ENCODE data around the gene LRP5. TPM values are rescaled to one million over a fixed set of nuclear protein-coding genes. Genes with fewer than 3 reads are reported as not detected.

The LRP5 gene
- total and polyA plus RNA-seq, 10 donors: 3.9 to 21.8 (median 14.1) TPM

DNA sequence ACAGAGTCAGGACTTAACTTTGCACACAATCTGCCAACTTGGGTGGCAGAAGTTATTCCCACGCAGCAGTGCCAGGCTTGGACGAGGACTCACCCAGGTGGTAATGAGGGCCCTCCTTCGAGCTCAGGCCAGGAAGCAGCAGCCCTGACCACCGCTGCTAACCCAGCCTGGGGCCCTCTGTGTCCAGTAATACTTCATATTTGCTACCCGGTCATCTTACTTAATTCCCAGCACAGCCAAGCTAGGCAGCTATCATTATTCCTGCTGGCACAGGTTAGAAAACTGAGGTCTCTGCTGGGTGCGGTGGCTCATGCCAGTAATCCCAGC, 15.4 kb upstream of the LRP5 start:
- Histone ChIP-seq H3K4me1 (peaks cover 10 to 49% (median 28%) of the 10 kb centered on the region in 6 donors), H3K36me3 (no peaks in the 10 kb centered on the region), H3K9me3 (no peaks in the 10 kb centered on the region), H3K4me3 (no peak overlapping the region), H3K27me3 (replicated peaks in 1 of 7) (peaks cover 0 to 6% (median 0%) of the 10 kb centered on the region in 7 donors), H3K27ac (no peak overlapping the region)
- 83 to 95% (median 90%) methylated on average over 4 to 6 of the region's 6 CpGs for WGBS, 5 donors
- intact Hi-C loops (cut with DNase I; ENCODE audit: low total_unique reads): loop anchor here (2.0 kb wide), 1 partner anchor 40 kb away; no protein-coding TSS in a partner anchor
- no peak for DNase-seq
- no peak for TF ChIP-seq POLR2AphosphoS5 (IDR thresholded peaks at IDR 0.05)
- TF ChIP-seq, protein P1, sequence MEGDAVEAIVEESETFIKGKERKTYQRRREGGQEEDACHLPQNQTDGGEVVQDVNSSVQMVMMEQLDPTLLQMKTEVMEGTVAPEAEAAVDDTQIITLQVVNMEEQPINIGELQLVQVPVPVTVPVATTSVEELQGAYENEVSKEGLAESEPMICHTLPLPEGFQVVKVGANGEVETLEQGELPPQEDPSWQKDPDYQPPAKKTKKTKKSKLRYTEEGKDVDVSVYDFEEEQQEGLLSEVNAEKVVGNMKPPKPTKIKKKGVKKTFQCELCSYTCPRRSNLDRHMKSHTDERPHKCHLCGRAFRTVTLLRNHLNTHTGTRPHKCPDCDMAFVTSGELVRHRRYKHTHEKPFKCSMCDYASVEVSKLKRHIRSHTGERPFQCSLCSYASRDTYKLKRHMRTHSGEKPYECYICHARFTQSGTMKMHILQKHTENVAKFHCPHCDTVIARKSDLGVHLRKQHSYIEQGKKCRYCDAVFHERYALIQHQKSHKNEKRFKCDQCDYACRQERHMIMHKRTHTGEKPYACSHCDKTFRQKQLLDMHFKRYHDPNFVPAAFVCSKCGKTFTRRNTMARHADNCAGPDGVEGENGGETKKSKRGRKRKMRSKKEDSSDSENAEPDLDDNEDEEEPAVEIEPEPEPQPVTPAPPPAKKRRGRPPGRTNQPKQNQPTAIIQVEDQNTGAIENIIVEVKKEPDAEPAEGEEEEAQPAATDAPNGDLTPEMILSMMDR (IDR thresholded peaks at IDR 0.05 in 8 of 11, conservative IDR thresholded peaks at IDR 0.05 in 3 of 11): no peak
- TF ChIP-seq POLR2A (IDR thresholded peaks at IDR 0.05): no peak

DNA sequence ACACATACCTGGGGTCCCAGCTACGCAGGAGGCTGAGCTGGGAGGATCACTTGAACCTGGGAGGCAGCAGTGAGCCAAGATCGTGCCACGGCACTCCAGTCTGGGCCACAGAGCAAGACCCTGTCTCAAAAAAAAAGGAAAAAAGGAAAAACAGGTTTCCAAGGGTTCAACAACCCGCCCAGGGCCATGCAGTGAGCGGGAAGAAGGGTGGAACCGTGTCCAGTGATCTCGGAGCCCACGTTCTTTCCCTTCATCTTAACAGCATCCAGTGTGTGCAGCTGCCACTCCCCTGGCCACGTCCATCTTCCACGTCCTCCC, 14.9 kb upstream of the LRP5 start:
- WGBS, 5 donors: 42 to 50% (median 44%) methylated on average over 10 of the region's 10 CpGs
- Histone ChIP-seq H3K36me3 (no peaks in the 10 kb centered on the region), H3K27me3 (replicated peaks in 1 of 7) (peaks cover 0 to 6% (median 0%) of the 10 kb centered on the region in 7 donors), H3K4me3 (peak overlapping the region in 1 of 8 donors; percentile 39), H3K4me1 (peaks cover 10 to 49% (median 29%) of the 10 kb centered on the region in 6 donors), H3K9me3 (no peaks in the 10 kb centered on the region), H3K27ac (no peak overlapping the region)
- no peak for DNase-seq
- intact Hi-C loops (cut with DNase I; ENCODE audit: low total_unique reads): loop anchor here (2.0 kb wide), 1 partner anchor 41 kb away; no protein-coding TSS in a partner anchor
- TF ChIP-seq POLR2AphosphoS5 (IDR thresholded peaks at IDR 0.05) (no peak), POLR2A (IDR thresholded peaks at IDR 0.05) (no peak)
- TF ChIP-seq, protein P1 (IDR thresholded peaks at IDR 0.05 in 8 of 11, conservative IDR thresholded peaks at IDR 0.05 in 3 of 11): no peak

DNA sequence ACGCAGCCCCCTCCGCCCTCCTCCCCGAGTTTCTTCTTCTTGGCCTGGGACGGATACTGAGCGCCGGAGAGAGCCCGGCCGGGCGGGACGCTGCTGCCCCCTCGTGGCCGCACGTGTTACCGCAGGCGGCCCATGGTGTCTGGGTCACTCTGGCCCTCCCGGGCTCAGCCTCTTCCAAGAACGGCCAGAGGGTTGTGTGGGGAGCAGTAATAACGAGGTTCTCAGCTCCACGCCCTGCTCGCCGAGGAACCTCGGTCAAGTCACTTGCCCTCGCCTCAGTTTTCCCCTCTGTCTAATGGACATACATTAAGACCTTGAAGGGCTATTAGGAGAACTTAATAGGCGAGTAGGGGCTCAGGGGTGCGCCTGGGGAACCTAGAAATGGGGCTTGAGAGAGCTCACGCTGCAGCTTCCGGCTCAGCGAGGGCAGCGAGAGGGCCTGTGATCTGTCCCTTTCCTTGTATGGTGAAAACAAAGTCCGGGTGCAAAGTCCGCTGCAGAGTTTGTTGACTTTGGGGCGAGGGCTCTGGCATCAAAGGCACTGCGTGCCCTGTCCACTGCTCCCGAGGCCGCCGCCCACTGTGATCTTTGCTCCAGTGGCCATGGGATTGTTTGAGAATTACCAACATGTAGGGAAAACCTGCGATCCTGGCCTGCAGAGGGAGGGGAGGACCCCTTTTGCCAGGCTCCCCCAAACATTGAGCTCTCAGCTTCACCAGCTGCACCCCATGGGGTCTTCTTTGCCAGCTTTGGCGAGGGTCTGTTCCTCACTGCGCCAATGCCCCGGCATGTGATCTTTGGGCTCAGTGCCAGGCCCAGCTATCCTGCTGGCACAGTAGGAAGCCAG, 14.4 kb upstream of the LRP5 start:
- intact Hi-C loops (cut with DNase I; ENCODE audit: low total_unique reads): loop anchor here (2.0 kb wide), 1 partner anchor 41 kb away; no protein-coding TSS in a partner anchor
- TF ChIP-seq POLR2AphosphoS5 (IDR thresholded peaks at IDR 0.05) (peak; percentile 47 to 81 (median 66)), POLR2A (IDR thresholded peaks at IDR 0.05) (no peak)
- TF ChIP-seq, protein P1 (IDR thresholded peaks at IDR 0.05 in 8 of 11, conservative IDR thresholded peaks at IDR 0.05 in 3 of 11): peak; percentile 96 to 99 (median 97)
- 27 to 36% (median 31%) methylated on average over 26 to 40 of the region's 40 CpGs for WGBS, 5 donors
- H3K9me3 ChIP-seq: no peaks in the 10 kb centered on the region
- peaks cover 0 to 6% (median 0%) of the 10 kb centered on the region in 7 donors for H3K27me3 ChIP-seq (replicated peaks in 1 of 7)
- H3K4me3 ChIP-seq: peak overlapping the region in 1 of 8 donors; percentile 39
- no peaks in the 10 kb centered on the region for H3K36me3 ChIP-seq
- H3K4me1 ChIP-seq: peaks cover 12 to 49% (median 29%) of the 10 kb centered on the region in 6 donors
- peak; percentile 95 for DNase-seq
- no peak overlapping the region for H3K27ac ChIP-seq
